HG03175 (cell line): ENCODE results near the gene CDH22.

Experiments used
- ATAC-seq: cut with Tn5 transposase; IDR thresholded peaks from one replicate; pipeline ENCODE4 v1.9.1; 2021; ENCODE audit warnings: mild to moderate bottlenecking, moderate library complexity; ENCODE audit not compliant: unreplicated experiment

The CDH22 gene

DNA sequence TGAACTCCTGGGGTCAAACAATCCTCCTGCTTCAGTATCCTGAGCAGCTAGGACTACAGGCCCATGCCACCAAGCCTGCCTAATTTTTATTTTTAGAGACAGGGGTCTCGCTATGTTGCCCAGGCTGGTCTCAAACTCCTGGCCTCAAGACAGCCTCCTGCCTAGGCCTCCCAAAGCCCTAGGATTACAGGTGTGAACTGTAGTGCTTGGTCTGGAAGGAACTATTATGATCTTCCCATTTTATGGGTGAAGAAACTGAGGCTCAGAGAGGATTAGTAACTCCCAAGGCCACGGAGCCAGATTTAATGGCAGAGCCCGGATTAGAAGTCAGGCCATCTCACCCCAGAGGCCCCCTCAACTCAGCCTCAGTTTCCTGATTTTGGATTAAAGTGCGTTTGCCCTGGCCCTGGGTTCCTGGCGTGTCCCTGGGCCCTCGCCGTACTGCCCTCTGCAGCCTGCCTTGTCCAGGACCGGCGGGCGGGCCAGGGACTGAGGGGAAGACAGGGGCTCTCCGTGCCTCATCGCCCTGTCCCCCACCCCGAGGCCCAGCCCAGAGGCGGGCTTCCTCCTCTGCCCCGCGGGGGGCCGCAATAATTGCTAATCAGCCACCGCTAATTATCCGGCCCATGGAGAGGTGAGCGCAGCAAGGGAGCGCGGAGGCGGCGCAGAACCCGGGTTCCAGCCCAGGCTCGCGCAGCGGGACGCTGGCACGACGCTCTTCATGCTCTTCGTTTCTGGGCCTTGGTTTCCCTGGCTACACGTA, 155.3 kb downstream of the CDH22 start:
- no peak for ATAC-seq

DNA sequence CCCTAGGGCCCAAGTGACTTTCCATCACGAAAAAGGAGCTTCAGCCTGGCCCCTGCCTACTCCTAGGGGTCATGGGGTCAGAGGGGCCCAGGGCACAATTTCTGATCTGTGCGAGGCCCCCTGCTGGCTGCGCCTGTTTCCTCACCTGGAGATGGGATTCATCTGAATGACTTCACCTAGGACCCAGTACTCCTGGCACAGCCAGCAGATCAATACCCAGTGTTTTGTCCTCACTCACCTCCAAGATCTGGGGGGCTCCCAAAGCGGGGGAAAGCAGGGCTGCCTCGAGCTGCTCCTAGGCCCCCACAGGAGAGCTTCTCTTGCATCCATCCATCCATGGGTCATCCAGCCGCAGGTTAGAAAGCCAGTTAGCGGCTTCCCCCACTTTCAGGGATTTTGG, 156.4 kb downstream of the CDH22 start:
- no peak for ATAC-seq

DNA sequence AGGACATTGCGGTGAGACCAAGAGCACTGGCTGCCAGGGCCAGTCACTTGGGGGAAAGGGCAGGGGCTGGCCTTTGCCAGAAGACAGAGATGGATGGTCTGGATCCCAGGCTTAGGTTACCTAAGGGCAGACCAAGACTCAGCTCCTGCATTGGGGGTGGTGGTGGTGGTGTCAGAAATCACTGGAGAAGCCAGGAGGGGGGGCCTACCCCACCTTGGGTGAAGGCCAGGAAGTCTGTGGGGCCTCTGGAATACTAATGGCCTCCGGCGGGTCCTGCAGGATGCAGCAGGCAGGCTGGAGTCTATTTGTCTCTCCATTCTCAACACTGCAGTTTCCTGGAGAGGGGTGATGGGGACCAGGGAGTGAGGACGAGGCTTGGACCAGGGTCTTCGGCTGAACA, 157.4 kb downstream of the CDH22 start:
- ATAC-seq: no peak

DNA sequence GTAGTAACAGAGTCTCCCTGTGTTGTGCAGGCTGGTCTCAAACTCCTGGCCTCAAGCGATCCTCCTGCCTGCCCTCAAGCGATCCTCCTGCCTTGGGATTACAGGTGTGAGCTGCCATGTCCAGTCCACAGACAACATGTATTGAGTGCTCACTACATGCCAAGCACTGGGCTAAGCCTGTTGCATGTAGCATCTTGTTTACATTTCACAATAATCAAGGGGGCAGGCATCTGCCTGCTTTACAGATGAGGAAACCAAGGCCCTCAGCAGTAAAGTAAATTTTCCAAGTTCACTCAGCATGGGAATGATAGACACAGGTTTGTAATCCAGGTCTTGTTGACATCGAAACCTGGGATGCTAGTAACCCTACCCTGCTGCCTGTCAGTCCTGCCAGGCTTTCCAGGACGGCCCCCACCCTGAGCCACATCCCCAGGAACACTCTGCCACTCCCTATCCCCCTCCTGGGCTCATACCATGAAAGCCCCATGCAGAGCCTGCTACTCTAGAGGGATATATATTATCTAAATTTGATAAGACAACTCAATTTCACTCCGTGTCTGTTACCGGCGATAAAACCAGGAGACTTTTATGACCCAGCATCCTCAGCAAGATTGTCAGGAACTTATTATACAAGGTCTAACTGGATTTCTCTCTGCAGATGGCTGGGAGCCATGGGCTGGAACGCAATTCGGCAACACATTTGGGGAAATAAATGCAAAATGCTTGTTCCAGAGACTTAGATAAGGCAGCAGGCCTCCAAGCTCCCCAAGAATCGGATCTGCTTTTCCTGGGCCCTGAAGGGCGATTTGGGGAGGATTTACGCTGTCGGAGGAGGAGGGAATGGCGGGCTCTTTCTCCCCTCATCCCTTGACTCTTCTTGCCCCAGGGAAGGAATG, 159.7 kb downstream of the CDH22 start:
- ATAC-seq: no peak

DNA sequence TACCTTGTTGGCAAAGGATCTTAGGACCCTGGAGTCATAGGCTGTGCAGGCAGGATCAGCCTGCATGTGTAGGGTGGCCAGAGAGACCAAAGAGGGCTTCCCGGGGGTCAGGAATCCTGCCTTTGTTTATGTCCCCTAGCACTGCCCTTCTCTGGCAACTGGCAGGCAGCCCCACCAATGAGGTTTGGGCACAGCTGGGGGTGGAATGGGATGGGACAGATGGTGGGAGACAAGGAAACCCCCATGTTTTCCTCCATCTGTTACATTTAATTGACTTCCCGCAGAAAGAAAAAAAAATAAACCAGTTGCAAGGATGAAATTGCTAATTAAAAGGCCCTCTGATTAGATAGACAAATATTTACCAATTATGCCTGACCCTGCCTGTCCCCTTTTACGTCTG, 162.6 kb downstream of the CDH22 start:
- no peak for ATAC-seq

DNA sequence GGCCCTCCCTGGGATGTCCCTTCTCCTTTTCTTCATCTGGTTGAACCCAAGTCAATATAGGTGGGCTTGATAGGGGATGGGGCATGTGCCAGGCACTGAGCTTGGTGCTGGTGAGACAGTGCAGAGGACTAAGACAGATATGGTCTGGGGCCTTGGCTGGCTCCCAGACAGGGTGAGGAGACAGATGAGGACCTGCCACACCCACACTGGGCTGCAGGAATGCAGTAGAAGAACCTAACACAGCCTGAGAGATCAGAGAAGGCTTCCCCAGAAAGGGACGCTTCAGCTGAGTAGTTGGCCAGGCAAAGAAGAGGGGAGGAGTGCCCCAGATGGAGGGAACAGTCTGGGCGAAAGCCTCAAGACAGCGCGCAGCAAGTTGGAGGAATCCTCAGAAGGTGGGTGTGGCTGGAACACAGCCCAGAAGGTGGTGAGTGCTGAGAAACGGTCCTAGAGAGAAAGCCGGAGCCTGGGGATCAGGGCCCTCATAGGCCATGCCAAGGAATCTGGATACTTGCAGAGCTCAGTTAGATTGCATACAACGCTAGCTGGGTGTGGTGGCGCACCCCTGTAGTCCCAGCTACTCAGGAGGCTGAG, 163.8 kb downstream of the CDH22 start:
- ATAC-seq: no peak

DNA sequence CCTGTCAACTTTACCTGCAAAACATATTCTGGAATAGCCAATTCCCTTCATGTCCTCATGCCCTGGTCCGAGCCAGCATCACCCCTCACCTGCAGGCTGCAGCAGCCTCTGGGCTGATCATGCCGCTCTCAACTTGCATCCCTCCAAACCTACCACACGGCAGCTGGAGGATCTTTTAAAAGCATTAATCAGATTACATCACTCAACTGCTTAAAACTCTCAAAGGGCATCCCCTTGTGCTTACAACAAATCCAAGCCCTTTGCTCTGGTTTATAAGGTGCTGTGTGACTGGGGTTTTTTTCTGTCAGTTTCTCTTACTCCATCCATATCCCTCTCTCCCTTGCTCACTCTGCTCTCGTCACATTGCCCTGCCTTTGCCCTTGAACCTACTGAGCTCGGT, 166.2 kb downstream of the CDH22 start:
- ATAC-seq: no peak

DNA sequence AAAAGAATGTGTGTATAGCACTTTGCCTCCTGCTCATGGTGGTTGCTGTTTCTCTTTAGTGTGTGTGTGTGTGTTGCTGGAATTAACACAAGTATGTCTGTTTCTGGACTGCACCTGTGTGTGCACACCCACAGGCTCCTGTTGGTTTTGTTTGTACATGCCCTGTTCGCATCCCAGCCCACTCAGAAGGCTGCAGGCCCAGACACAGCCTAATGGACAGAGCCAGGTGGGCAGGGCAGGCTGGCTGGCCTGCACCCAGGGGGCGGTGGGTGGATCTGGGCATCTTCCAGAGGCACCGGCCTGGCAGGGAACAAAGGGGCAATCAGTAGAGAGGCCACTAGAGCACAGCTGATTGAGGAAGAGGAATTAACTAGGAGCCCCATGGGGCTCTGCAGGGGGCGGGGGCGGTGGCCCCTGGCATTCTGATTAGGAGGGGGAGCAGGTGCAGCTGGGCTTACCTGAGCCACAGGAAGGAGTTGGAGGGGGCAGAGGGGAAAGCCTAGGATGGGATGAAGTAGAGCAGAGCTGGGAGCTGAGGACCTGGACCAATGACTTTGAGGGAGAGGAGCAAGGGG, 168.3 kb downstream of the CDH22 start:
- ATAC-seq: no peak

DNA sequence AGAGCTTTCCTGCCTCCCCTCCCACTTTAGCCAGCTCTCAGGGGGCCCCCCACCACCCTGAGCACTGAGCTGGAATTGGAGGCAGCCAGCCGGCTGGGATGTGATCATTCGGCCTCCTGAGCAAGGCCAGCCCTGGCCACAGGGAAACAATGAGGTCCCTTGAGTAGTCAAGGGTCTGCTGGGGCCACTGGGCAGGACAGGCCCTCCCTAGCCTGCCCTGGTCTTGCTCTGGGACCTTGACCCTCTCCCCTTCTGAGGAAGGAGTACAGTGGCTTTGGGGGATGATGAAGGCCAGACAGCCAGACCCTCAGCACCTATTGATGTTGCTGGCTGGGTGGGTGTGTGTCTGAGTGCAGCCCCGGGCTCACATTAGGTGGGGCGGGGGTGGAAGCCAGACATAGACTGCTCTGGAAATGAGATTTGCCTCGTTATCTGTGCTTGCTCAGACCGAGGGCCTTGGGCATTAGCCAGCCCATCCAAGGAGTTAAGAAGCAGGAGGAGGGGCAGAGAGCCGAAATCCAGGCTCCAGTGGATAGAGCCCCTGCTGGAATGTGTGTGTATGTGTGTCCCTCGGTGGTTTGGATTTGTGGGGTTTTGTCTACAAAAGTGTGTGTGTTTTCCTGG, 168.9 kb downstream of the CDH22 start:
- ATAC-seq: no peak

DNA sequence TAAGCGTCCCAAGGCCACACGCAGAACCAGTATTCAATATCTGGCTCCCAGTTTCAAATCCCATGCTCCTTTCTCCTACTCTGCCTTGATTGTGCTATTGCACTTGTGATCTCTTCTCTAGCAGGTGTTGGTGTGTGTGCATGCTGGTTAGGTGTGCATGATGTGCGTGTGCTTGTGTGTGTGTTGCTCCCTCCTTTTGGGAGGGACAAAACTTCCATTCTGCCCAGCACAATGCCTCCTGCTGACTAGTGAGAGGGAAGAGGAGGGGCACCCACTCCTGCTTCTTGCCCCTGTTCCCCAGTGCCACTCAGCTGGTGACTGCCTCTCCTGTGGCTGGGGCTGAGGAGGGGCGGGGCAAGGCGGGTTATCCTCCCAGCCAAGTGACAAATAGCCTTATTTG, 170.5 kb downstream of the CDH22 start:
- no peak for ATAC-seq

DNA sequence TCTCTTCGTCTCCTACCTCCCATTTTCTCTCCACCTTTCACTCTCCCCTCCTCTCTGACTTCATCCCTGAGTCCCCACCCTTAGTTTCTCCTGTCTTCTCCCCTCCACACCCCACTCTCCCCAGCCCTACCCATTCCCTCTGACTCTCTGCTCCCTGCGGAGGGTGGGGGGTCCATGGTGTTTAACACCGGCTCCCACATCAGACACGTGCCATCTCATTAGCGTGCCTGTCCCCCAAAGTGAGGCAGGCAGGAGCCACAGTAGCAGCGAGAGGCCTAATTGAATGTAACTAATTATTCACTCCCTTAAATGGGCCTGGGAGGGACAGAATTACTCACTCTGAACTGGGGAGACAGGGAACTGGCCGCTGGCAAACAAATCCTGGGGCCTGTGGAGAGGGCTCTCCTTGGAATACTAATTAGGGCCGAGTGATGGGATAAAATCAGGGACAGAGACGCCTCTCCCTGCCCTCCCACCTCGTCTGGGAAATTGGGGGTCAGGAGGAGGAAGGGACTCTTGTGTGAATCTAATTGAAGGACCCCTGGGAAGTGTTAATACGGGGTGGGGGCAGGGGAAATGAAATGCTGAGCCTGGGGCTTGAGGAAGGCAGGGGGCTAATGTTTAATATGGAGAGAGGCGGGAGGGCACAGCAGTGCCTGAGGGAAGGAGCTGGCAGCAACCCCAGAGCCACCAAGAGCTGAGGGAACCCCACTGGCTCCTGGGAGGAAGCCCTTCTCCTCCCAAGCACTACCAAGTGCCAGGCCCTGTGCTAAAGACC, 172.3 kb downstream of the CDH22 start:
- ATAC-seq: no peak

DNA sequence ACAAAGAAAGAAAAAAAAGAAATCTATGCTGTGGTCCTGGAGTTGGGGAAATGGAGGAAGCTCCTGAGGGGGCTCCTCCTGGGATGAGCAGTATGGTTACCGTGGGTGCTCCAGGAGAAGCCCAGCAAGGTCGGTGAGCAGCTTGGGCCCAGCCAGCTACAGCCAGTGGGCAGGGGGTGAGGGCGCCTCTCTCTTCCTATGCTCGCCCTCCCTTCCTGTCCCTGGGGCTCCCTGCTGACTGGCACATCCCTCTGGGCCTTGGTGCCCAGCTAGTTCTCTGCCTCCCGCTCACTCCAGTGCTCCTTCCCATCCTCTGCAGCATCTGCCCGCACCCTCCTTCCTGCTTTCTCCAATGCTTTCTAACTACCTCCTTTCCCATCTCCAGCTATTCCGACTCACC, 173.6 kb downstream of the CDH22 start:
- no peak for ATAC-seq

DNA sequence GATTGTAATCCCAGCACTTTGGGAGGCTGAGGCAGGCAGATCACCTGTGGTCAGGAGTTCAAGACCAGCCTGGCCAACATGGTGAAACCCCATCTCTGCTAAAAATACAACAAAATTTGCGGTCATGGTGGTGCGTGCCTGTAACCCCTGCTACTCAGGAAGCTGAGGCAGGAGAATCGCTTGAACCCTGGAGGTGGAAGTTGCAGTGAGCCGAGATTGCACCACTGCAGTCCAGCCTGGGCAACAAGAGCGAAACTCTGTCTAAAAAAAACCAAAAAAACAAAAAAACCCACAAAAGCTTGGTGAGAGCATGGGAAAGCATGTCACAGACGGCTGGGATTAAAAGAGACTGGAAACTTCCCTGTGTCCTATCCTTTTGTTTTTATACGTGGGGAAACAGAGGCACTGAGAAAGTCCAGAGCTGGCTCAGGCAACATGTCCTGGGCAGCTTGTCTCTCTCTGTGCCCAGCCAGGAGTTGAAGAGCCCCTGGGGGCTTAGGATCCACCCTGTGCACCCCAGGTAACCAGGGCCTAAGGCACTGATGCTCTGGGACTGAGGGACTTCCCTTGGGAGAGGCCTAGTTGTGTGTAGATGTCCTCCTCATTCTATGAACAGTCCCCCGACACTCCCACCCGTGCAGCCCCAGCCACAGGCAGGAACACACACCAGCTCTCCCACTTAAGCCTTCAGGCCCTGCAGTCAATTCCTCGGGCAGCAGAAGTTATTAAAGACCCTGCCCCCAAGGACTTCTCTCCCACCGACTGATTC, 174.2 kb downstream of the CDH22 start:
- ATAC-seq: no peak

DNA sequence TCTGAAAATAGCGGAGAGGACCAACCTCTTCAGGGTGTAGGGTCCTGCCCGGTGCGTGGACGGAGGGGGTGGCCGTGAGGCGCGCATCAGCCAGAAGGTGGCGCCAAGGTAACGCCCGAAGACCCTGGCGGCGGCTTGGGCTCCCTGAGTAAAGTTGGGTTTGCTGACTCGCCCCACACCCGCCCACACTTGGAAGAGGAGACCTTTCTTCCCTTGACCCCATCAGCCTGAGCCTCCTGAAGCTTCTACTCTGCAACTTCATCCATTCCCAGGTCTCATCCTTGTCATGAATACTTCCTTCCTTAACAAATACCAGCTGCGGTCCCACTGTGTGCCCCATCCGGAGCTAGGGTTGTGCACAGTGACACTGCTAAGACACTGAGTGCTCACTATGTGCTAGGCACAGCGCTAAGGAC, 175.6 kb downstream of the CDH22 start:
- ATAC-seq: peak; percentile 61

DNA sequence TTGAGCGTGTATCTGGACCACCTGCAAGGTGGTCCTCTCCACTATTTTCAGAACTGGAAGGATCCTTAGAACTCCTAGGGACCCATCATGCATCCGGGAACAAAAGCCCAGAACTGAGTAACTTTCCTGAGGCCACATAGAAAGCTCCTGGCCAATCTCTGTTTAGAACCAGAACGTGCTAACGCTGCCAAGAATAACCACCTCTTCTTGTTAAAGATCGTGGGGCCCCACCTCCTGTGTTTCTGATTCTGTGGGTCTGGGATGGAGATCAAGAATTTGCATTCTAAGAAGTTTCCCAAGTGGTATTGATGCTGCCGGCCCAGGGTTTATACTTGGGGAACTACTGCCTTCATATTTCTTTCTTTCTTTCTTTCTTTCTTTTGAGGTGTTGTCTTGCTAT, 176.9 kb downstream of the CDH22 start:
- ATAC-seq: no peak

DNA sequence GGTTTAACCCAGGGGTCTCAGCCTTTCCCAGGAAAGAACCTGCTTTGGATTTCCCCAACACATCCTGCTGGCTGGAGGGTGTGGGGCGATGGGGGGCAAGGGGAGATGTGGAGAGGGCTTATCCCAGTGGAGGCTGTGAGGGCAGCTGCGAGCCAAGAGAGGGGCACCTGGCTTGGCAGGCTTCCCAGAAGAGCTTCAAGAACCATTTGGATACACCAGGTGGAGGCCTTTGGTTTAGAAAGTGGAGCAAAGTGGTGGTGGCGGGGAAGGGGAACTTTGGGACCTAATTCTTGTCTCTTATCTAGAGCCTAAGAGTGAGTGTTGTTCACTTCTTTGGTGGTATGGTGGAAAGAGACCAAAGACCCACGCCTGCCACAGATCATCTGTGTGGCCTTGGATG, 177.8 kb downstream of the CDH22 start:
- no peak for ATAC-seq

DNA sequence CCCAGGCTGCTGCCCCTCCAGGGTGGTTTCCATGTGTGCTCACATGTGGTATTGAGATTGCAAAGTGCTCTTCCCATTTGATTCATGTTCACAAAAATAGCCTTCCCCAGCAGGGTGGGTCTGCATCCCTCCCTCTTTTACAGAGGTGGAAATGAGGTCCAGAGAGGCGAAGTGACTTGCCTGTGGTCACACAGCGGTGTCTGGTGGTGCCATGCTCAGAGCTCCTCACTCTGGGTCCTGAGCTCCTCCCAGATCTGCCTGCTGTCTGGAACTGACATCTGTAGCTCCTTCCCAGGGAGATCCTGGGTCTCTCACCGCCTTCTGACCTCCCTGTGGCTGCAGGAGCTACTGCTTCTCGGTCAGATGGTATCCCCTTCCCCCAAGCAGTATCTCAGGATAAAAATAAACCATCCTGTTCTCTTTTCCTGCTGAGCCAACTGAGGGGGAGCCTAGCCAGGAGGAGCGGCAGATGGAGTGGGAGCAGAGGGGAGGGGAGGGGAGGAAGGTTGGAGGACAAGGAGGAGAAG, 178.3 kb downstream of the CDH22 start:
- no peak for ATAC-seq

DNA sequence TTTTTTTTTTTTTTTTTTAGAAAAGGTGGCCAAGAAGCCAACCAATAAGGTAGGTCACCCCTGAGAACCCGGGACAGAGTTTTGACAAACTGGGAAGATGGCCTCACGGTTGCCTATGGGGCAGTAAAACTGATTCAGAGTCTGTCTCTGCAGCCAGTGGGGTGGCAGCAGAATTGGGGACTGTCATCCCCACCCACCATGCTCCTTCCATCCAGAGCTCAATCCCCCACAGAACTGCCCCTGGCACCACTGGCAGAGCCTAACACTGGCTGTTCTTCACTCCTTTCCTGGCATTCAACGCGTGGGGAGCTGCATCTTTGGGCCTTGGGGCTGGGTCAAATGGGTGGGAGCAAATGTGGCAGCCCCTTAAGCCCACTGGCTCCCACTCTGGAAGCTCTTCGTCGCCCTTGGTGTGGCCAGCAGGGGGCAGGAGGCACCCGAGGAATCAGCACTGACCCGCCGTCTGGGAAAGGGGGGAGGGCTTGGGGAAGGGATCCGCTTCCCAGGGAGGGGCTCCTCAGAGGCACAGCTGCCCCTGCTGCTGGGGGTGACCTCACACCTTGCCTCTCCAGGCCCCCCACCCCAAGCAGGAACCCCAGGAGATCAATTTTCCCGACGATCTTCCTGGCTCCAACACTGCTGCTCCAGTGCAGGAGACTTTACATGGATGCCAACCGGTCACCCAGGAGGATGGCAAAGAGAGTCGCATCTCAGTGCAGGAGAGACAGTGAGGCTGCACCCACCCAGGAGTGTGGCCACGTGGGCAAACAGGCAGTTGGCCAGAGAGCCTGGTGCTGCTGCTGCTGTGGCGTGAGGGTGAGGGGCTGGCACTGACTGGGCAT, 179.8 kb downstream of the CDH22 start:
- no peak for ATAC-seq
